HG02642 (cell line): Measurements from ENCODE around the gene PSMC1.

ENCODE experiments used
- ATAC-seq: cut with Tn5 transposase; IDR thresholded peaks from one replicate; pipeline ENCODE4 v1.9.1; 2021; ENCODE audit warnings: mild to moderate bottlenecking; ENCODE audit not compliant: unreplicated experiment, poor library complexity

The PSMC1 gene

DNA sequence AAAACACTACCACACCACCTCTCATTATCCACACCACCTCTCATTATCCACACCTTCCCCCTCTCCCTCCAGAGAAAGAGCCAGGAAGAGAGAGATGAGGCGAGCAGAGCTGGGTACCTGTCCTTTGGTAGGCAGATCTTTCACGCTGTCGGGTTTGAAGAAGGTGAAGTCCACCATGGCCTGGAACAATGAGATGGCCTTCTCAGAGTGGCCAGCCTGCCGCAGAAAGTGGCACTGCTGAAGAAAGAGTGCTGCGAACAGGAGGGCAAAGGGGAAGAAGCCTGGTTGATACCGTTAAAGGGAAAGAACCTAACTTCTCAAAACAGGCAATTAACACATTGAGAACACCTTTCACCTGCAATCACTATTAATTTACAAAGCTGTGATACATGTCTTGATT, 44.8 kb downstream of the PSMC1 start:
- ATAC-seq: no peak

DNA sequence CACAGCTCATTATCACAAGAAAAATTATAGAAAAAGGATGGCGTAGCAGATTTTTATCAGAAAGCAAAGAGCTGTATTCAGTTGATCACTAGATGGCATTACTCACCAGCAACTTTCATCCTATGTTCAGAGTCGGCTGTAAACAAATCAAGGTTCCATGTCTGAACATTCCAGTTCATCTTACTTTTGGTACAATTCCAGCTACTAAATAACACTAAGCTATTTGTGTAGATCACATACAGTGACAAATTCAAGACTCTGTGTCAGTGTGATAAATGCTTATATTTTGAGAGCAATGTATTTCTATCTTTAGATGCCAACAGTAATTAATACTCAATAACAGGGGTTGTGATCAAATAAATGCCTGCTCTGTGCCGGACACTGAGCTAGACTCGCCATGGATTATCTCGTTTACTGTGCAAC, 45.3 kb downstream of the PSMC1 start:
- ATAC-seq: no peak

DNA sequence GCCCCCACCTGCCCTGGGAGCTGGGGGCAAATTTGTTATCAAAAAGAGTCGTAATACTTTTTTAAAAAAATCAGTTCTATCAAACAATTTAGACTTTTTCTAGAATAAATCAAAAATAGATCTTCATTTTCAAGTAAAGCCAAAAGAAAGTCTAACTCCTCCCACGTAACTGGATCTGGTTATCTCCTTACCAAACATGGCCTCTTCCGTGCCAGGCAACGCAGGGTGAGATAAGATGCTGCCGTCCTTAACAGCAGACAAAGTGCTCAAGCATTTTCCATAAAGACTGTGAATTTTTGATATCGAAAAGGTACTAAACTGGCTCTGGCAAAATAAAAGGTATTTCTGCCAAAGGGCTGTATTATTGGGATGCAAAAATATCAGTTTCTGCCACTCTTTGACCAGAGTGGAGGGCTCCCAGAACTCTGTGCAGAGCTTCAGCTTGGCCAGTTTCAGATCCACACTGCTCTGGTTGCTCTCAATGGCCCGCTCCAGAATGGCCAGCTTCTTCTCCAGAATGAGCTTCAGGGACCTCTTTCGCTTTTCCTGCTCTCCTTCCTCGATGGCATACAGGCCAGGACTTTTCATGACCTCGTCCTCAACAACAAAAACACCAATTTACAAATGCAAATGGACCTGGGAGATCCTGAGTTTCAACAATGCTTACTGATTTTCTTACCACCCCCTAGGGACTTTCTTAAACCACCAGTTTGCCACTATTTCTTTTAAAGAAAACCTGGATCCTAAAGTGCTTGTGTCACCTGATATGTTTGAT, 46.4 kb downstream of the PSMC1 start:
- no peak for ATAC-seq

DNA sequence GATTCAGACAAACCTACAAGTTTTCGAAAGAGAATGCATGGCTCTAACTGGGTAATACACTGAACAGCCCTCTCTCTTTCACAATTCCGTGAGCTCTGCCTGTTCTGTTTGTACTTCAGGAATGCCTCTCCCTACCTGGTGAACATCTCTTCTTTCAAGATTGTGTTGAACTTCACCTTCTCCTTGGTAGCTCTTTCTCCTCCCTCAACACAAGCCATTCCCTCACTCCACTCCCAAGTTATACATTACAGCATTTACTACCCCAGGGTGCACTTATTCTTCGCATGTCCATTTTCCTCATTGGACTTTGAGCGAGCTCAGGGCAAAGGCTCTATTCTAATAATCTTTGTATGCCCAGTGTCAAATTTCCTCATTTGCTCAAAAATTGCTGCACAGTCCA, 47.1 kb downstream of the PSMC1 start:
- no peak for ATAC-seq

DNA sequence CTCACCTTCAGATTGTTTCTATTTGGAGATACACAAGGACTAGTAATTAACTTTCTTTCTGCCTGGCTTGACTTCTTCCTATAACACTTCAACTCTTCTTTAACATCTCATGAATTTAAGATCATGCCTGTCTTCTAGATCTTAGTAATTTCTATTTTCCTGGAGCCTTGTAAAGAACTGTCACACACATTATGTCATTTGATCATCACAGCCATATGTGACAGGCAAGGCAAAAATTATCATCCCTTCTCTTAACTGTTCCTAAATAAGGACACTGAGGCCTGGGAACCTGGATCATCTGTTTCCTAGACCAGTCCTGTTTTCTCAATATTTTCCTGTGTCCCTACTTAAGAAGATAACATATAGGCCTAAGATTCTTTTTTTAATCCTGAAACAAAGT, 48.1 kb downstream of the PSMC1 start:
- ATAC-seq: no peak

DNA sequence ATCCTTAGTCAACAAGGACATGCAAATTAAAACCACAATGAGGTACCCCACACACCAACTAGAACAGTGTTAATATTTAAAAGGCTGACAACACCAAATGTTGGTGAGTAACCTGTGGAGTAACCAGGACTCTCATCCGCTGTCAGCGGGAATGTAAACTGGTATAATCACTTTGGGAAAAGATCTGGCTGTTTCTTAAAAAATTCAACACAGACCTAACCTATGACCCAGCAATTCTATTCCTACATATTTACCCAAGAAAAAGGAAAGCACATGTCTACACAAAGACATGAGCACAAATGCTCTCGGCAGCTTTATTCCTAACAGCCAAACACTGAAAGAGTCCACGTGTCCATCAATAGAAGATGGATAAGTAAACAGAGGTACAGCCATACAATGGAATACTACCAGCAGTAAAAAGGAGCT, 48.8 kb downstream of the PSMC1 start:
- no peak for ATAC-seq

DNA sequence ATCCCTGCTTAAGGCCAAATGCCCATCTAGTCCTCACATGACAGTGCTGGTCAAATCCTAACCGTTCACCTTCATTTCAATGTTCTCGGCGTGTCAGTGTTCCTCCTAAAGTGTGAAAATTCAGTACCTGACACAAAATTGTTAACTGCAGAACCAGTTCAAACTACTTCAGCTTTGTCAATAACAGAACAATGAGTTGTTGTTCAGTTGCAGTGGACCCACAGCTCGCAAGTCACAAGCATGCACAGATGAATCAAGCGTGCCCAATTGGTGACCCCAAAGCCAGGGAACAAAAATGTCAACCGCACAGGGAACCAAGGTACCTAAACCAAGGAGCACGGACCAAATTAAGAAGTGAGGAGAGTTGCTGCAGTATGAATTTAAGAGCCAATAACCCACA, 52.2 kb downstream of the PSMC1 start:
- ATAC-seq: no peak

DNA sequence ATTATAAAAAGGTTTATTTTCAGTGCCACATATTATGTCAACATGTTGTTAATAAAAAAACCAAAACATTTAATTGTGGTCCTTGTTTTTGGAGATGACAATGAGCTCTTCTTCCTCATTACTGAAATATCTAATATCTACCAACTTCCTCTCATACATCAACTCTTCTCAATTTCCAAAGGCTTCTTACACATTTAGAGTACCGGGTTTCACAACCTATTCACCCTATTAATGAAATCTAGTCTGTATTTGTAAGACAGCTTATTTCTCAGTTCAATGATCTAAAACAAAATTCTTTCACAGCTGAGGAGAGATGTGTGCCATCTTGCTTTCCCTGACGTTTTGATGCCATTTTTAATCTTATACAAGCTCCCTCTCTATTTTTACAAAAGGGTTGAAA, 60.9 kb downstream of the PSMC1 start:
- ATAC-seq: no peak

DNA sequence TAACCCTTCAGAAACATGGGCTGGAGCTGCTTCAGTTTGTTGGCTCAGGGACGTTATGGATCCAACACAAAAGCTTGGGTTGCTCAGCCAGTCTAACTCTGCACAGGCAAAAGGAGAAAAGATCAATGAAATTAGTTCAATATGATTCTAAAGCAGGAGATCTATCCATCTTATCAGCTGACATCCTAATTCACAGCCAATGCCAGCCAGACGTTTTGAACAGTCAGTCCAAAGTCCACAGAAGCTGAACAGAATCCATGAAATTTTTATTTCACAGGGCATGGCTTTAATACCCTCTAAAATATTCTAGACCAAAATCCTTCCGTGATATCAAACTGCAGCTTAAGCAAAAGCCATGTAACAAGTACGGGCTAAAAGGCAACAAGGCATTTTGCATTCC, 61.7 kb downstream of the PSMC1 start:
- ATAC-seq: no peak

DNA sequence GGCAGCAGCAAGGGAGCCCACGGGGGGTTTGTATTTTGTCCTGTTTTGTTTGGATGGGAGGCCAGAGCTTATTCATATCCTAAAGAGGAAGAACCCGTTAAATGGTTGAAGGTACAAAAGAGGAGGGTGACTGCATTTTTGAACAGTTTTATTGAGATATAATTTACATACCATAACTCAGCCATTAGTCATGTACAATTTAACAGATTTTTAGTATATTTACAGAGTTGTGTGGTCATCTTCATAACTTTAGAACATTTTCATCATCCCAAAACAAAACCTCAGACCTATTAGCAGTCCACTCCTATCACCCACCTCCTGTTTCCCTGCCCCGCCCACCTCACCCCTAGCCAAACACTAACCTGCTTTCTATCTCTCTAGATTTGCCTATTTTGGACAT, 62.8 kb downstream of the PSMC1 start:
- ATAC-seq: no peak

DNA sequence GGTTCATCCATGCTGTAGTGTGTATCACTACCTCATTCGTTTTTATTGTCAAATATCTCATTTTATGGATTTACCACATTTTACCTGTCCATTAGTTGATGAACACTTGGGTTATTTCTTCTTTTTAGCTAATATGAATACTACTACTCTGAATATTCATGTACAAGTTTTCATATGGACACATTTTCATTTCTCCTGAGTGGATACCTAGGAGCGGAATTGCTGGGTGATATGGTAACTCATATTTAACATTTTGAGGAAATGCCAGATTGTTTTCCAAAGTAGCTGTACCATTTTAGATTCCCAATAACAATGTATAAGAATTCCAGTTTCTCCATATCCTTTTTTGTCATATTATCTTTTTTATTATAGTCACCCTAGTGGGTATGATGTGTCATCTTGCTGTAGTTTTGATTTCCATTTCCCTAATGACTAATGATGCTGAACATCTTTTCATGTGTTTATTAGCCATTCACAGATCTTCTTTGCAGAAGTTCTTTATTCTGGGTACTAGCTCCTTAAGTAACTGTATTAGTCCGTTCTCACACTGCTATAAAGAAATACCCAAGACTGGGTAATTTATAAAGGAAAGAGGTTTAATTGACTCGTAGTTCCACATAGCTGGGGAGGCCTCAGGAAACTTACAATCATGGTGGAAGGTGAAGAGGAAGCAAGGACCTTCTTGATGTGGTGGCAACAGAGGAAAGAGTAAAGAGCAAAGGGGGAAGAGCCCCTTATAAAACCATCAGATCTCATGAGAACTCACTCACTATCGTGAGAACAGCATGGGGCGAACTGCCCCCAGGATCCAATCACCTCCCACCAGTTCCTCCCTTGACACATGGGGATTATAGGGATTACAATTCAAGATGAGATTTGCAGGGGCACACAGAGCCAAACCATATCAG, 63.5 kb downstream of the PSMC1 start:
- no peak for ATAC-seq

DNA sequence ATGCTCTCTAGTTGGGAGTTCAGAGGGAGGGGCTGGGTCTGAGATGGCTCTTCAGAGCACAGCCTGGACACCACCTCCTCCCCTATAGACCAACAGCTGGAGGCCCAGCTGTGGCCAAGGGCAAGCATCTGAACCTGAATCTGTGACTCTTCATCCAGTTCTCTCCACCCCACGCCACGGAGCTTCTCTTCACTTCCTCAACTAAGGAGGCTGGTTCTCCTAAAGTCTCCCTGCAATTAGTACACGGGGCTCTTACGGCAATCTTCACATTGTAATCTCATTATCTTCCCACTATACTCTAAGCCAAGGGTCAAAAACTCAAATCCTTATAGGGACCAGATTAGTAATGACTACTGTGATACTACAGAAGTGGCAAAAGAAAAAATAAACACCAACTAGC, 65.5 kb downstream of the PSMC1 start:
- no peak for ATAC-seq
